Measurements from ENCODE around the gene PSMF1. TPM values are rescaled to one million over a fixed set of nuclear protein-coding genes. Genes with fewer than 3 reads are reported as not detected.

Gene PSMF1
- total and polyA plus RNA-seq, 2 of the 13 experiments (the other 11 are each of a cell fraction or from before 2014, with no cell fraction given): 82.5 to 86.0 TPM

GRCh38 chr20:1177680-1178079, 59.3 kb downstream of the PSMF1 start (continued):
- TF ChIP-seq, protein P1, sequence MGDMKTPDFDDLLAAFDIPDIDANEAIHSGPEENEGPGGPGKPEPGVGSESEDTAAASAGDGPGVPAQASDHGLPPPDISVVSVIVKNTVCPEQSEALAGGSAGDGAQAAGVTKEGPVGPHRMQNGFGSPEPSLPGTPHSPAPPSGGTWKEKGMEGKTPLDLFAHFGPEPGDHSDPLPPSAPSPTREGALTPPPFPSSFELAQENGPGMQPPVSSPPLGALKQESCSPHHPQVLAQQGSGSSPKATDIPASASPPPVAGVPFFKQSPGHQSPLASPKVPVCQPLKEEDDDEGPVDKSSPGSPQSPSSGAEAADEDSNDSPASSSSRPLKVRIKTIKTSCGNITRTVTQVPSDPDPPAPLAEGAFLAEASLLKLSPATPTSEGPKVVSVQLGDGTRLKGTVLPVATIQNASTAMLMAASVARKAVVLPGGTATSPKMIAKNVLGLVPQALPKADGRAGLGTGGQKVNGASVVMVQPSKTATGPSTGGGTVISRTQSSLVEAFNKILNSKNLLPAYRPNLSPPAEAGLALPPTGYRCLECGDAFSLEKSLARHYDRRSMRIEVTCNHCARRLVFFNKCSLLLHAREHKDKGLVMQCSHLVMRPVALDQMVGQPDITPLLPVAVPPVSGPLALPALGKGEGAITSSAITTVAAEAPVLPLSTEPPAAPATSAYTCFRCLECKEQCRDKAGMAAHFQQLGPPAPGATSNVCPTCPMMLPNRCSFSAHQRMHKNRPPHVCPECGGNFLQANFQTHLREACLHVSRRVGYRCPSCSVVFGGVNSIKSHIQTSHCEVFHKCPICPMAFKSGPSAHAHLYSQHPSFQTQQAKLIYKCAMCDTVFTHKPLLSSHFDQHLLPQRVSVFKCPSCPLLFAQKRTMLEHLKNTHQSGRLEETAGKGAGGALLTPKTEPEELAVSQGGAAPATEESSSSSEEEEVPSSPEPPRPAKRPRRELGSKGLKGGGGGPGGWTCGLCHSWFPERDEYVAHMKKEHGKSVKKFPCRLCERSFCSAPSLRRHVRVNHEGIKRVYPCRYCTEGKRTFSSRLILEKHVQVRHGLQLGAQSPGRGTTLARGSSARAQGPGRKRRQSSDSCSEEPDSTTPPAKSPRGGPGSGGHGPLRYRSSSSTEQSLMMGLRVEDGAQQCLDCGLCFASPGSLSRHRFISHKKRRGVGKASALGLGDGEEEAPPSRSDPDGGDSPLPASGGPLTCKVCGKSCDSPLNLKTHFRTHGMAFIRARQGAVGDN (CRISPR knock-in tag; IDR thresholded peaks at IDR 0.05): peak; percentile 20; the same call in 1 of the 2 replicates
- TF ChIP-seq STAG1 (CRISPR knock-in tag; IDR thresholded peaks at IDR 0.05) (peak; percentile 63), ZNF589 (CRISPR knock-in tag; conservative IDR thresholded peaks at IDR 0.05) (no peak), SP4 (CRISPR knock-in tag; IDR thresholded peaks at IDR 0.05) (0 out of 2 replicates have a peak, but pooled peaks have one; percentile 48)
- TF ChIP-seq, protein P2, sequence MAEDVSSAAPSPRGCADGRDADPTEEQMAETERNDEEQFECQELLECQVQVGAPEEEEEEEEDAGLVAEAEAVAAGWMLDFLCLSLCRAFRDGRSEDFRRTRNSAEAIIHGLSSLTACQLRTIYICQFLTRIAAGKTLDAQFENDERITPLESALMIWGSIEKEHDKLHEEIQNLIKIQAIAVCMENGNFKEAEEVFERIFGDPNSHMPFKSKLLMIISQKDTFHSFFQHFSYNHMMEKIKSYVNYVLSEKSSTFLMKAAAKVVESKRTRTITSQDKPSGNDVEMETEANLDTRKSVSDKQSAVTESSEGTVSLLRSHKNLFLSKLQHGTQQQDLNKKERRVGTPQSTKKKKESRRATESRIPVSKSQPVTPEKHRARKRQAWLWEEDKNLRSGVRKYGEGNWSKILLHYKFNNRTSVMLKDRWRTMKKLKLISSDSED (CRISPR knock-in tag; IDR thresholded peaks at IDR 0.05): no peak

DNA sequence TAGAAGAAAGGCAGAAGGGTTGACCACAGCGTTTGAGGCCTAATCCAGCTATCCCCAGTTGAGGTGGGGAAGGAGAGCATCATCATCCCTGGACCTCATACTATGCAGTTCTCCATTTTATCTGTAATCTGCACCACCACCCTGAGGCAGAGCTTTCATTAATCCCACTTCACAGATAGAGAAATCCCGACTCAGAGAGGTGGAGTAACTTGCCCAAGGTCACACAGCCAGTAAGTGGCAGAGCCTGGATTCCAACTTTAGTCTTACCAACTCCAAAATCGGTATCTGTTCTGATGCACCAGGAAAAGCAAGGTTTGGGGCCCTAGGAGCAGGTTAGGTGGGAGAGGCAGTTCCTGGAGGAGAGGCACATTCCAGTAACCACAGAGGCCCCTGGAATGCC, 59.7 kb downstream of the PSMF1 start:
- H3K4me3 ChIP-seq (replicated peaks in 1 of 3; ENCODE audit: insufficient read depth in 1 of 3, low read depth in 2 of 3, low read length in 3 of 3): no peak overlapping the region
- no peak for ATAC-seq
- CTCF ChIA-PET (ENCODE audit: low intra/inter-chr PET ratio, low total read pairs): interaction anchor here (1.7 kb wide), 1 partner anchor 35 kb away, joined by 8 read pairs; no protein-coding TSS in a partner anchor
- WGBS (ENCODE audit: low lambda C conversion rate): 83% methylated on average over 3 of the region's 3 CpGs
- peaks cover 2 to 4% of the 10 kb centered on the region in 2 experiments; a peak in 2 of 5 replicates for H3K36me3 ChIP-seq (replicated peaks in 1 of 2; ENCODE audit: control insufficient read depth in 1 of 2, insufficient read depth in 2 of 2, low read length in 2 of 2)
- in situ Hi-C loops (cut with HindIII; ENCODE audit: extremely low pct_ligation_motif_present, low pct_unique_long_range_greater_than_20kb) (no loop called here), intact Hi-C loops (cut with micrococcal nuclease; ENCODE audit: unreplicated experiment) (no loop called here)
- no peaks in the 10 kb centered on the region for H3K27me3 ChIP-seq (ENCODE audit: control insufficient read depth in 1 of 2, insufficient read depth in 2 of 2, low read length in 2 of 2)
- no peak for FAIRE-seq
- H3K79me2 ChIP-seq (ENCODE audit: insufficient read depth, low read length): no peaks in the 10 kb centered on the region
- H3K4me2 ChIP-seq (ENCODE audit: low read depth, low read length): no peak overlapping the region
- H3K27ac ChIP-seq (ENCODE audit: extremely low read length, insufficient read depth, low read length): no peak overlapping the region
- H4K20me1 ChIP-seq (ENCODE audit: insufficient read depth, low read length): 0 out of 2 replicates have a peak, but pooled peaks cover 1% of the 10 kb centered on the region
- H3K9me3 ChIP-seq (ENCODE audit: low read length): no peaks in the 10 kb centered on the region
- H3K4me1 ChIP-seq (ENCODE audit: insufficient read depth, low read length): peaks cover 10% of the 10 kb centered on the region
- no peak for DNase-seq (ENCODE audit: low spot score)
- BruUV-seq (replicated peaks): no TSS peak
- no peak overlapping the region for H2AFZ ChIP-seq (ENCODE audit: low read length)
- POLR2A ChIA-PET: no interaction called here
- no peak overlapping the region for H3K9ac ChIP-seq (ENCODE audit: insufficient read depth, low read depth, low read length)
- TF ChIP-seq ZNF672 (CRISPR knock-in tag; IDR thresholded peaks at IDR 0.05) (no peak), ZNF768 (CRISPR knock-in tag; IDR thresholded peaks at IDR 0.05) (peak; percentile 90), SMC3 (IDR thresholded peaks at IDR 0.05; ENCODE audit: low read length) (no peak), IKZF4 (CRISPR knock-in tag; IDR thresholded peaks at IDR 0.05; ENCODE audit: borderline replicate concordance, low read depth, not compliant biosample characterization) (no peak), ZNF652 (CRISPR knock-in tag; IDR thresholded peaks at IDR 0.05; ENCODE audit: borderline replicate concordance, low read depth) (no peak), ZMYM3 (CRISPR knock-in tag; IDR thresholded peaks at IDR 0.05) (peak; percentile 78), PITX1 (CRISPR knock-in tag; IDR thresholded peaks at IDR 0.05) (peak; percentile 35; the same call in 1 of the 2 replicates), HNF4A (CRISPR knock-in tag; IDR thresholded peaks at IDR 0.05) (no peak)
- TF ChIP-seq, protein P3, sequence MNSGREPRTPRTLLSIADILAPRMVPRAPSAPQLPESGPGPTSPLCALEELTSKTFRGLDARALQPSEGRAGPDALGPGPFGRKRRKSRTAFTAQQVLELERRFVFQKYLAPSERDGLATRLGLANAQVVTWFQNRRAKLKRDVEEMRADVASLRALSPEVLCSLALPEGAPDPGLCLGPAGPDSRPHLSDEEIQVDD (CRISPR knock-in tag; IDR thresholded peaks at IDR 0.05; ENCODE audit: borderline replicate concordance): no peak
- TF ChIP-seq, protein P4, sequence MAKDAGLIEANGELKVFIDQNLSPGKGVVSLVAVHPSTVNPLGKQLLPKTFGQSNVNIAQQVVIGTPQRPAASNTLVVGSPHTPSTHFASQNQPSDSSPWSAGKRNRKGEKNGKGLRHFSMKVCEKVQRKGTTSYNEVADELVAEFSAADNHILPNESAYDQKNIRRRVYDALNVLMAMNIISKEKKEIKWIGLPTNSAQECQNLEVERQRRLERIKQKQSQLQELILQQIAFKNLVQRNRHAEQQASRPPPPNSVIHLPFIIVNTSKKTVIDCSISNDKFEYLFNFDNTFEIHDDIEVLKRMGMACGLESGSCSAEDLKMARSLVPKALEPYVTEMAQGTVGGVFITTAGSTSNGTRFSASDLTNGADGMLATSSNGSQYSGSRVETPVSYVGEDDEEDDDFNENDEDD (CRISPR knock-in tag; IDR thresholded peaks at IDR 0.05; ENCODE audit: borderline replicate concordance): no peak
- TF ChIP-seq, protein P5, sequence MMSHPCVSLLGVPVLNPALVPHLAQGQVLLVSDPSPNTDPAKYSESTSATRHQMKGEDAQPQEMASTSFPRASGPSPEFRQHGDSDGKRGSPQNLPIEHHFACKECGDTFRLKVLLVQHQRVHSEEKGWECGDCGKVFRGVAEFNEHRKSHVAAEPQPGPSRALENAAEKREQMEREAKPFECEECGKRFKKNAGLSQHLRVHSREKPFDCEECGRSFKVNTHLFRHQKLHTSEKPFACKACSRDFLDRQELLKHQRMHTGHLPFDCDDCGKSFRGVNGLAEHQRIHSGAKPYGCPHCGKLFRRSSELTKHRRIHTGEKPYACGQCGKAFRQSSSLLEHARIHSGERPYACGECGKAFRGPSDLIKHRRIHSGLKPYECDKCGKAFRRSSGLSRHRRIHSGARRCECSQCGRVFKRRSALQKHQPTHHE (CRISPR knock-in tag; IDR thresholded peaks at IDR 0.05; ENCODE audit: borderline replicate concordance): no peak
